HCT116 (cell line): ENCODE measurements around the gene SEPTIN2. TPM values are rescaled to one million over a fixed set of nuclear protein-coding genes. Genes with fewer than 3 reads are reported as not detected.

Experiments used
- ATAC-seq: fragments of 200-7000 bp; cut with Tn5 transposase; 2 replicates; pipeline ENCODE4 v1.9.1; 2020; ENCODE audit warnings: mild to moderate bottlenecking, moderate library complexity
- BruUV-seq: library from RNA; stranded (reverse); fragments of 400-500 nt; replicated peaks from 2 replicates; lab custom pipeline; 2021; lab: Mats Ljungman, UMichigan
- CTCF ChIA-PET: fragments of 300-600 bp; sonication (Branson Sonifier 250); formaldehyde crosslinking; loops from one replicate; lab custom pipeline; 2021; ENCODE audit warnings: antibody characterized with exemption; lab: Charles Lee
- POLR2A ChIA-PET: fragments of 300-600, 350-600 bp; sonication (Branson Sonifier 250); formaldehyde crosslinking; loops from one replicate; lab custom pipeline; 2021; ENCODE audit warnings: antibody characterized with exemption; lab: Charles Lee
- RAD21 ChIA-PET, 2 experiments: fragments of 300-600 bp; sonication (Branson Sonifier 250); formaldehyde crosslinking; loops; one replicate each; lab custom pipeline; 2023; ENCODE audit warnings: low total read pairs in 2 of 2; ENCODE audit not compliant: uncharacterized antibody in 2 of 2, unreplicated experiment in 2 of 2, low non-redundant PET in 1 of 2; lab: Charles Lee
- DNase-seq: peaks from one replicate; pipeline ENCODE4 v3.0.0-alpha.2; 2010; ENCODE audit warnings: low read depth, low spot score
- H2AFZ ChIP-seq: fragments of 200-600 bp; shearing (Covaris generic), sonication (generic); 2 replicates; pipeline ENCODE4 v1.6.1; 2017; ENCODE audit warnings: low read depth, mixed run types, mixed read lengths, antibody characterized with exemption, low read length; ENCODE audit not compliant: poor library complexity, severe bottlenecking
- H3K27ac ChIP-seq: 2 replicates; pipeline ENCODE4 v1.5.1; 2012; ENCODE audit warnings: low read depth, low read length
- H3K27me3 ChIP-seq: fragments of 200-600 bp; sonication (generic); 2 replicates; pipeline ENCODE4 v1.6.1; 2016; ENCODE audit warnings: mixed run types, low read length, mixed read lengths; ENCODE audit not compliant: insufficient read depth
- H3K36me3 ChIP-seq, 2 experiments: fragments of 200-500 bp in 1 of 2; fragments of 200-600 bp in 1 of 2; sonication (Bioruptor generic) in 1 of 2; sonication (generic) in 1 of 2; 2 replicates each; pipeline versions ENCODE4 v1.5.1 to v1.6.1; 2014 to 2016; ENCODE audit warnings: low read length in 2 of 2, inconsistent platforms in 1 of 2, mixed read lengths in 1 of 2, mixed run types in 1 of 2; ENCODE audit not compliant: insufficient read depth in 2 of 2, control insufficient read depth in 1 of 2
- H3K4me1 ChIP-seq, 2 experiments: fragments of 200-600 bp in 1 of 2; sonication (generic) in 1 of 2; 2 replicates each; pipeline versions ENCODE4 v1.5.1 to v1.6.1; 2012 to 2017; ENCODE audit warnings: low read length in 2 of 2, inconsistent platforms in 1 of 2, mild to moderate bottlenecking in 1 of 2, mixed read lengths in 1 of 2, mixed run types in 1 of 2, moderate library complexity in 1 of 2; ENCODE audit not compliant: insufficient read depth in 2 of 2, control insufficient read depth in 1 of 2
- H3K4me2 ChIP-seq: fragments of 200-600 bp; sonication (generic); 2 replicates; pipeline ENCODE4 v1.6.1; 2017; ENCODE audit warnings: mixed run types, low read length, mixed read lengths
- H3K4me3 ChIP-seq, 2 experiments: fragments of 200-600 bp in 1 of 2; sonication (generic) in 1 of 2; replicated peaks in 1 of 2; 2 replicates each; pipeline ENCODE4 v1.5.1; 2011 to 2016; ENCODE audit warnings: low read length in 2 of 2, control low read depth in 1 of 2, low read depth in 1 of 2, mild to moderate bottlenecking in 1 of 2, mixed read lengths in 1 of 2, mixed run types in 1 of 2
- H3K79me2 ChIP-seq: fragments of 200-600 bp; sonication (generic); 2 replicates; pipeline ENCODE4 v1.6.1; 2017; ENCODE audit warnings: mild to moderate bottlenecking, mixed run types, low read length, moderate library complexity, mixed read lengths; ENCODE audit not compliant: insufficient read depth
- H3K9ac ChIP-seq: fragments of 200-600 bp; sonication (generic); 2 replicates; pipeline ENCODE4 v1.6.1; 2016; ENCODE audit warnings: low read length, mixed read lengths
- H3K9me2 ChIP-seq: fragments of 200-600 bp; sonication (generic), shearing (Covaris generic); 2 replicates; pipeline ENCODE4 v1.6.1; 2017; ENCODE audit warnings: mixed run types, mild to moderate bottlenecking, moderate library complexity; ENCODE audit not compliant: insufficient read depth
- H3K9me3 ChIP-seq, 2 experiments: fragments of 200-500 bp in 1 of 2; fragments of 200-600 bp in 1 of 2; sonication (Bioruptor generic) in 1 of 2; sonication (generic) in 1 of 2; 2 replicates each; pipeline ENCODE4 v1.6.1; 2014 to 2017; ENCODE audit warnings: low read length in 2 of 2, mixed read lengths in 2 of 2, inconsistent platforms in 1 of 2, low read depth in 1 of 2, mild to moderate bottlenecking in 1 of 2, mixed run types in 1 of 2, moderate library complexity in 1 of 2; ENCODE audit not compliant: control insufficient read depth in 1 of 2, insufficient read depth in 1 of 2
- H4K20me1 ChIP-seq: fragments of 200-600 bp; sonication (generic), shearing (Covaris generic); 2 replicates; pipeline ENCODE4 v1.6.1; 2017; ENCODE audit warnings: mixed run types, mild to moderate bottlenecking, moderate library complexity; ENCODE audit not compliant: insufficient read depth
- CBX3 ChIP-seq: IDR thresholded peaks from 2 replicates; pipeline ENCODE4 v1.6.1; 2012; ENCODE audit warnings: low read depth
- EGR1 ChIP-seq: IDR thresholded peaks from 2 replicates; pipeline ENCODE4 v1.6.1; 2012; ENCODE audit warnings: low read depth
- EZH2 ChIP-seq: fragments of 200-600 bp; sonication (generic); IDR thresholded peaks from 2 replicates; pipeline ENCODE4 v1.6.1; 2017; ENCODE audit warnings: antibody characterized with exemption, mixed run types
- EZH2phosphoT487 ChIP-seq: fragments of 200-600 bp; IDR thresholded peaks from 2 replicates; pipeline ENCODE4 v1.6.1; 2018; ENCODE audit warnings: antibody characterized with exemption, borderline replicate concordance
- SP1 ChIP-seq: IDR thresholded peaks from 2 replicates; pipeline ENCODE4 v1.6.1; 2012; ENCODE audit warnings: low read depth
- SRF ChIP-seq: IDR thresholded peaks from 2 replicates; pipeline ENCODE4 v1.6.1; 2012; ENCODE audit warnings: low read depth
- intact Hi-C: fragments of 100-400 bp; cut with micrococcal nuclease; formaldehyde crosslinking; loops from 2 replicates; pipeline ENCODE4 v1.10.0; 2022
- total RNA-seq: library from RNA; stranded (reverse); gene quantifications from one replicate; pipeline ENCODE4 v1.2.1, GENCODE V29; 2021; ENCODE audit not compliant: unreplicated experiment
- TF ChIP-seq, protein P1 (sequence below): IDR thresholded peaks from 2 replicates; pipeline ENCODE4 v1.6.1; 2012

The SEPTIN2 gene
- total RNA-seq, 1 experiment from 2014 or later = 317 TPM

DNA sequence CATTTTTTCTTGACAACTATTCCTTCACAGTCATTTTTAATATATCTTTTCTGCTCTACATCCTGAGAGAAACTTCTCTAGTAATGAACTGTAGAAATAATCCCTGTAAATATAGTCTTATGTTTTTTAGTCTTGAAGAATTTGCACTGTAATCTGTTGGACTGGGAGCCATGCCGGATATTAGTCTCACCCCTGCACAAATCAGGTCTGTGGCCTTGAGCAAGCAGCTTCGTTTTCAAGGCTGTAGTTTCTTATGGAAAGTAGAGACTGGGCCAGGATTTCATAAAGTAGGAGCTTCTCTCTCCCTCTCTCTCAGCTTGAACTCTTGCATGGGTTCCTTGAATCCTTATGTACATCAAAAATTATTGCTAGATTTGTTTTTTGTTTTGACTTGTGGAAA, 49.1 kb downstream of the SEPTIN2 start:
- CTCF ChIA-PET = no interaction called here
- Histone ChIP-seq H3K27me3 (no peaks in the 10 kb centered on the region), H3K79me2 (peaks cover 89% of the 10 kb centered on the region), H2AFZ (no peak overlapping the region), H3K36me3 (0 out of 4 replicates have a peak, but pooled peaks cover 0 to 3% of the 10 kb centered on the region in 2 experiments), H3K4me2 (no peak overlapping the region), H3K9me3 (no peaks in the 10 kb centered on the region)
- no peak for DNase-seq
- intact Hi-C loops = no loop called here
- POLR2A ChIA-PET = no interaction called here
- TF ChIP-seq EZH2 (no peak), EGR1 (no peak)
- TF ChIP-seq, protein P1, sequence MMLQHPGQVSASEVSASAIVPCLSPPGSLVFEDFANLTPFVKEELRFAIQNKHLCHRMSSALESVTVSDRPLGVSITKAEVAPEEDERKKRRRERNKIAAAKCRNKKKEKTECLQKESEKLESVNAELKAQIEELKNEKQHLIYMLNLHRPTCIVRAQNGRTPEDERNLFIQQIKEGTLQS = no peak
- TF ChIP-seq, all 23 proteins: peak for 0
- no peak overlapping the region for H3K27ac ChIP-seq
- H3K9ac ChIP-seq = no peak overlapping the region
- H3K4me3 ChIP-seq = no peak overlapping the region
- H3K9me2 ChIP-seq = no peaks in the 10 kb centered on the region
- RAD21 ChIA-PET = no interaction called here
- H4K20me1 ChIP-seq = peaks cover 8% of the 10 kb centered on the region; the same call in 1 of the 2 replicates
- ATAC-seq = no peak
- BruUV-seq = no TSS peak
- H3K4me1 ChIP-seq = no peaks in the 10 kb centered on the region

GRCh38 chr2:241366678-241367077, 51.0 kb downstream of the SEPTIN2 start:
- BruUV-seq = no TSS peak
- no peak for DNase-seq
- no peak overlapping the region for H3K9ac ChIP-seq
- ChIA-PET RAD21 (no interaction called here), CTCF (no interaction called here), POLR2A (no interaction called here)
- no peaks in the 10 kb centered on the region for H3K9me3 ChIP-seq
- no peak overlapping the region for H2AFZ ChIP-seq
- no peak for ATAC-seq
- no peaks in the 10 kb centered on the region for H3K4me1 ChIP-seq
- 0 out of 4 replicates have a peak, but pooled peaks cover 0 to 3% of the 10 kb centered on the region in 2 experiments for H3K36me3 ChIP-seq
- H3K4me3 ChIP-seq = no peak overlapping the region
- no peaks in the 10 kb centered on the region for H3K9me2 ChIP-seq
- no peaks in the 10 kb centered on the region for H3K27me3 ChIP-seq
- intact Hi-C loops = no loop called here
- no peak overlapping the region for H3K27ac ChIP-seq
- H3K79me2 ChIP-seq = peaks cover 89% of the 10 kb centered on the region
- H4K20me1 ChIP-seq = peaks cover 8% of the 10 kb centered on the region; the same call in 1 of the 2 replicates
- TF ChIP-seq SRF (no peak), CBX3 (no peak), EZH2phosphoT487 (no peak), SP1 (no peak)
- no peak overlapping the region for H3K4me2 ChIP-seq
